PC-9 (cell line): ENCODE data around the gene BLOC1S6. TPM values are rescaled to one million over a fixed set of nuclear protein-coding genes. Genes with fewer than 3 reads are reported as not detected.

Source experiments
- BruUV-seq: library from RNA; stranded (reverse); fragments of 400-500 nt; replicated peaks from 2 replicates; lab custom pipeline; 2021; lab: Mats Ljungman, UMichigan
- CTCF ChIA-PET: fragments of 300-600 bp; sonication (Branson Sonifier 250); formaldehyde crosslinking; loops from one replicate; lab custom pipeline; 2022; ENCODE audit warnings: antibody characterized with exemption; lab: Charles Lee
- POLR2A ChIA-PET: fragments of 300-600 bp; sonication (Branson Sonifier 250); formaldehyde crosslinking; loops from one replicate; lab custom pipeline; 2022; ENCODE audit warnings: antibody characterized with exemption; ENCODE audit not compliant: unreplicated experiment; lab: Charles Lee
- DNase-seq, 2 experiments: peaks; one replicate each; pipeline versions ENCODE4 v3.0.0 to v3.0.0-alpha.2; 2015 to 2022; ENCODE audit warnings: mixed read lengths in 1 of 2
- H2AFZ ChIP-seq: fragments of 200-600 bp; sonication (generic); 2 replicates; pipeline ENCODE4 v1.8.1; 2017; ENCODE audit warnings: antibody characterized with exemption
- H3F3A ChIP-seq: fragments of 200-600 bp; sonication (generic); 2 replicates; pipeline ENCODE4 v1.8.1; 2017; ENCODE audit warnings: antibody characterized with exemption, mild to moderate bottlenecking, low read depth; ENCODE audit not compliant: insufficient read depth
- H3K27ac ChIP-seq: fragments of 200-600 bp; sonication (generic); 2 replicates; pipeline ENCODE4 v1.6.1; 2016; ENCODE audit warnings: mixed run types
- H3K27me3 ChIP-seq: fragments of 200-600 bp; sonication (generic); 2 replicates; pipeline ENCODE4 v1.6.1; 2016; ENCODE audit warnings: low read depth, mixed run types; ENCODE audit not compliant: insufficient read depth
- H3K36me3 ChIP-seq: fragments of 200-600 bp; sonication (generic); 2 replicates; pipeline ENCODE4 v1.6.1; 2016; ENCODE audit warnings: low read depth, mixed run types
- H3K4me1 ChIP-seq: fragments of 200-600 bp; sonication (generic); replicated peaks from 2 replicates; pipeline ENCODE4 v1.6.1; 2016; ENCODE audit warnings: mixed run types; ENCODE audit not compliant: insufficient read depth
- H3K4me2 ChIP-seq: fragments of 200-600 bp; sonication (generic); 2 replicates; pipeline ENCODE4 v1.6.1; 2017; ENCODE audit warnings: mixed run types
- H3K4me3 ChIP-seq: fragments of 200-600 bp; sonication (generic); 2 replicates; pipeline ENCODE4 v1.6.1; 2016; ENCODE audit warnings: mixed run types
- H3K79me2 ChIP-seq: fragments of 200-600 bp; sonication (generic); 2 replicates; pipeline ENCODE4 v1.6.1; 2017; ENCODE audit warnings: low read depth, mixed run types
- H3K9me2 ChIP-seq: fragments of 200-600 bp; sonication (generic); 2 replicates; pipeline ENCODE4 v1.8.1; 2017; ENCODE audit warnings: mild to moderate bottlenecking; ENCODE audit not compliant: insufficient read depth
- H3K9me3 ChIP-seq: fragments of 200-600 bp; sonication (generic); 2 replicates; pipeline ENCODE4 v1.8.1; 2016; ENCODE audit warnings: low read depth; ENCODE audit not compliant: insufficient read depth
- H4K20me1 ChIP-seq: fragments of 200-600 bp; sonication (generic); 2 replicates; pipeline ENCODE4 v1.8.1; 2017; ENCODE audit not compliant: insufficient read depth
- CTCF ChIP-seq: fragments of 200-600 bp; sonication (generic); conservative IDR thresholded peaks from 2 replicates; pipeline ENCODE4 v1.6.1; 2017; ENCODE audit warnings: mixed run types, antibody characterized with exemption, mild to moderate bottlenecking, moderate library complexity
- EZH2 ChIP-seq: fragments of 200-600 bp; sonication (generic); IDR thresholded peaks from 2 replicates; pipeline ENCODE4 v1.8.0; 2017; ENCODE audit warnings: antibody characterized with exemption, low read depth
- intact Hi-C: fragments of 100-400 bp; cut with micrococcal nuclease; formaldehyde crosslinking; loops from one replicate; pipeline ENCODE4 v1.10.0; 2022; ENCODE audit not compliant: unreplicated experiment
- total RNA-seq: library from RNA; stranded (reverse); gene quantifications from 2 replicates; pipeline ENCODE4 v1.2.3, GENCODE V29; 2021

BLOC1S6 gene
- total RNA-seq, 1 experiment from 2014 or later, result 22.7 TPM

- Histone ChIP-seq H3K27me3 (no peaks in the 10 kb centered on the region), H3K79me2 (no peaks in the 10 kb centered on the region), H3K9me2 (no peaks in the 10 kb centered on the region), H3K9me3 (no peaks in the 10 kb centered on the region), H3F3A (no peaks in the 10 kb centered on the region), H3K4me1 (no peaks in the 10 kb centered on the region), H3K27ac (no peak overlapping the region), H3K4me2 (no peak overlapping the region), H3K36me3 (no peaks in the 10 kb centered on the region), H4K20me1 (no peaks in the 10 kb centered on the region), H2AFZ (no peak overlapping the region), H3K4me3 (no peak overlapping the region)
- TF ChIP-seq EZH2 (no peak), CTCF (no peak)
- no peak for DNase-seq
- intact Hi-C loops, result no loop called here
- POLR2A ChIA-PET, result no interaction called here
- BruUV-seq, result no TSS peak
- CTCF ChIA-PET, result no interaction called here
These were observed 44.1 kb upstream of the BLOC1S6 start for GRCh38 chr15:45543051-45543450.

- no peaks in the 10 kb centered on the region for H3K9me2 ChIP-seq
- H3K4me3 ChIP-seq, result no peak overlapping the region
- H3K27me3 ChIP-seq, result no peaks in the 10 kb centered on the region
- H3K4me1 ChIP-seq, result no peaks in the 10 kb centered on the region
- no peaks in the 10 kb centered on the region for H3K9me3 ChIP-seq
- H3K27ac ChIP-seq, result no peak overlapping the region
- ChIA-PET POLR2A (no interaction called here), CTCF (interaction anchor here (0.7 kb wide), 1 partner anchor 251 kb away, joined by 4 read pairs; no protein-coding TSS in a partner anchor)
- BruUV-seq, result no TSS peak
- no peak for DNase-seq
- no peak for TF ChIP-seq CTCF
- no peak for TF ChIP-seq EZH2
- H3K4me2 ChIP-seq, result no peak overlapping the region
- intact Hi-C loops, result no loop called here
- H3K79me2 ChIP-seq, result no peaks in the 10 kb centered on the region
- H3K36me3 ChIP-seq, result no peaks in the 10 kb centered on the region
- no peaks in the 10 kb centered on the region for H3F3A ChIP-seq
- H4K20me1 ChIP-seq, result no peaks in the 10 kb centered on the region
- no peak overlapping the region for H2AFZ ChIP-seq
These were observed 42.7 kb upstream of the BLOC1S6 start for GRCh38 chr15:45544266-45545023.

GRCh38 chr15:45546789-45547188 is 40.4 kb upstream of the BLOC1S6 start:
- no peak for DNase-seq
- intact Hi-C loops, result no loop called here
- Histone ChIP-seq H3K9me2 (no peaks in the 10 kb centered on the region), H3K4me3 (no peak overlapping the region), H3K79me2 (no peaks in the 10 kb centered on the region), H3K27me3 (no peaks in the 10 kb centered on the region), H3K4me1 (no peaks in the 10 kb centered on the region), H3K4me2 (no peak overlapping the region), H3K36me3 (no peaks in the 10 kb centered on the region), H3K9me3 (no peaks in the 10 kb centered on the region), H4K20me1 (no peaks in the 10 kb centered on the region), H2AFZ (no peak overlapping the region), H3K27ac (no peak overlapping the region), H3F3A (no peaks in the 10 kb centered on the region)
- ChIA-PET POLR2A (no interaction called here), CTCF (no interaction called here)
- no TSS peak for BruUV-seq
- TF ChIP-seq CTCF (no peak), EZH2 (no peak)
